Adrenal gland (tissue), 5 donors: ENCODE results near the gene CLUH.

Experiments used
- CTCF ChIP-seq, 6 experiments: fragments of 450-650 bp in 4 of 6; fragments of 200-600 bp in 2 of 6; sonication (generic) in 1 of 6; IDR thresholded peaks; 1 replicate in 5 of 6; 2 replicates in 1 of 6; pipeline versions ENCODE4 v1.5.1 to v1.8.0; 2016 to 2021; ENCODE audit warnings: antibody characterized with exemption in 6 of 6, mild to moderate bottlenecking in 2 of 6, moderate library complexity in 1 of 6
- POLR2A ChIP-seq, 2 donors: fragments of 450-650 bp; IDR thresholded peaks; one replicate each; pipeline ENCODE4 v1.6.1; 2017; ENCODE audit warnings: antibody characterized with exemption in 2 of 2, mild to moderate bottlenecking in 2 of 2, moderate library complexity in 1 of 2
- donor health status: DM: no; HTN: no; CAD: no.

- TF ChIP-seq CTCF (IDR thresholded peaks at IDR 0.05), result no peak
- TF ChIP-seq POLR2A (IDR thresholded peaks at IDR 0.05), result no peak
These were observed 25.9 kb downstream of the CLUH start for GRCh38 chr17:2685696-2686095.
